AG09319 (cell line): ENCODE data around the gene WDR37.

ENCODE experiments used
- DNase-seq: peaks from one replicate; pipeline ENCODE4 v3.0.0-alpha.2; 2010; ENCODE audit warnings: low read depth; ENCODE audit errors: extremely low read depth
- CTCF ChIP-seq: IDR thresholded peaks from 2 replicates; pipeline ENCODE4 v1.5.1; 2011; ENCODE audit warnings: low read depth, mild to moderate bottlenecking, inconsistent platforms, low read length, moderate library complexity

WDR37 gene

DNA sequence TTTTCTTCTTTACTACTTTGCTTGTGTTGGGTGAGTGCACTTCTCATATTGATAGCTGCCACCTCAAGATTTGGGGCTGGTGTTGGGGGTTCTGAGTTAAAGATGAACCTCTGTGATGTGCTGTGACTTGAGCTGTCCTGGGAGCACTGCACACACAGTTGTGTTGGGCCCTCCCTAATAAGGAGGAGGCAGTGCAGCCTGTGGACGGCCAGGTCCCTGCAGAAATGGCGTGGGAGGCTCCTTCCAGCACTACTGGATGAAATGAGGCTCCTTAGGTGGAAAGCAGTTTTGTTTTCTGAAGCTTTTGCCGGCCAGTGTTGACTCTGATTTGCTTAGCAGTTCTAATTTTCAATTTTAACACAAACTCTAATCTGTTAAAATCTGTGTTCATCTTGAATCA, 44.0 kb downstream of the WDR37 start:
- no peak for DNase-seq
- no peak for TF ChIP-seq CTCF

DNA sequence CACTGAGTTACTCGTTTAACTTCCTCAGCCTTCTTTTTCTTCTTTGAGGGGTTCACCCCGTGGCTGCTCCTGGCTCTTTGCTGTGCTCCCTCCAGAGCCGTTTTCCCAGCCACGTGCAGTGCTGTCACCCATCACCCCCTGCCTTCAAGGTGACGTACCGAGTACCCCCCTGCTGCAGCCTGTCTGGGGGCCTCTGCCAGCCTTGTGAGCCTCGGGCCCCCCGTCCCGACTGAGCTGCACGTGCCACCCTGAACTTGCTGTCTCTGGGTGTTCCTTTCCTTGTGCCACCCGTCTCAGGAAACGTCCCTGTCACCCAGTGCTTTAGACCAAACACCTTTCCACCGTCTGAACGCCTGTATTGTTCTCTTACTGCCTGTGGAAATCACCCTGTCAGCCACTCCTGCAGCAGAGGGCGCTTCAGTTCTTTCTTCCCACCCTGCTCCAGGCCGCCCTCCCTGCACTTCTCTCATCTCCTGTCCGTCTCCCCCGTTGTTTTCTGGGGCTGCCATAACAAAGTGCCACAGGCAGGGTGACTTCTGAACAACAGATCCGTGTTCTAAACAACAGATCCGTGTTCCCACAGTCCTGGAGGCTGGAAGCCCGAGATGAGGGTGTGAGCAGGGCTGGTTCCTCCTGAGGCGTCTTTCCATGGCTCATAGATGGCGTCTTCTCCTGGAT, 44.6 kb downstream of the WDR37 start:
- TF ChIP-seq CTCF = no peak
- DNase-seq = no peak

GRCh38 chr10:1101946-1102345, 45.8 kb downstream of the WDR37 start:
- no peak for TF ChIP-seq CTCF
- DNase-seq = no peak

GRCh38 chr10:1102416-1102815, 46.2 kb downstream of the WDR37 start:
- no peak for DNase-seq
- TF ChIP-seq CTCF = no peak

- TF ChIP-seq CTCF = no peak
- DNase-seq = no peak
Measured at GRCh38 chr10:1102831-1103230, 46.6 kb downstream of the WDR37 start.

GRCh38 chr10:1103551-1103950, 47.4 kb downstream of the WDR37 start:
- no peak for TF ChIP-seq CTCF
- no peak for DNase-seq

GRCh38 chr10:1104971-1105370, 48.8 kb downstream of the WDR37 start:
- TF ChIP-seq CTCF = no peak
- no peak for DNase-seq
